RCC 7860 (cell line): ENCODE data around the gene SPOP.
"Not testable (repeated sequence)": the region's sequence is repeated elsewhere in the genome, so short reads cannot be mapped to it uniquely, and the experiment has no call there.

Source experiments
- DNase-seq: peaks from one replicate; pipeline ENCODE4 v3.0.0-alpha.2; 2015; ENCODE audit warnings: low spot score
- FAIRE-seq: peaks from 2 replicates; lab custom pipeline; 2012; peaks lifted over from hg19 to GRCh38; lab: Jason Lieb, UNC

SPOP gene

GRCh38 chr17:49696233-49696761 is 18.4 kb upstream of the SPOP start:
- no peak for FAIRE-seq
- no peak for DNase-seq

- FAIRE-seq (no peak), DNase-seq (no peak)
Measured at GRCh38 chr17:49695698-49696232, 17.9 kb upstream of the SPOP start.

- DNase-seq (no peak), FAIRE-seq (no peak)
Measured at GRCh38 chr17:49694847-49695697, 17.2 kb upstream of the SPOP start.

- no peak for DNase-seq
- FAIRE-seq = no peak
Measured at GRCh38 chr17:49692751-49693150, 14.9 kb upstream of the SPOP start.

- no peak for FAIRE-seq
- DNase-seq = no peak
Measured at GRCh38 chr17:49691677-49692191, 13.8 kb upstream of the SPOP start.

GRCh38 chr17:49691086-49691676 is 13.3 kb upstream of the SPOP start:
- FAIRE-seq (no peak), DNase-seq (no peak)

- FAIRE-seq = no peak
- DNase-seq = no peak
Measured at GRCh38 chr17:49690256-49690655, 12.4 kb upstream of the SPOP start.

- FAIRE-seq = no peak
- DNase-seq = no peak
Measured at GRCh38 chr17:49688848-49689247, 11.0 kb upstream of the SPOP start.

GRCh38 chr17:49687878-49688491 is 10.1 kb upstream of the SPOP start:
- FAIRE-seq = no peak
- no peak for DNase-seq

GRCh38 chr17:49681106-49681979 is 3.4 kb upstream of the SPOP start:
- FAIRE-seq = no peak
- no peak for DNase-seq

GRCh38 chr17:49680314-49680713 is 2.4 kb upstream of the SPOP start:
- FAIRE-seq (no peak), DNase-seq (no peak)

GRCh38 chr17:49677134-49677932 is 564 bp downstream of the SPOP start:
- DNase-seq (peak; percentile 84), FAIRE-seq (no peak)

- no peak for FAIRE-seq
Measured at GRCh38 chr17:49676276-49676868, 1.5 kb downstream of the SPOP start.

GRCh38 chr17:49674507-49674906 is 3.4 kb downstream of the SPOP start:
- FAIRE-seq = no peak
- no peak for DNase-seq

More at GRCh38 chr17:49676276-49676868, 1.5 kb downstream of the SPOP start:
- no peak for DNase-seq

- DNase-seq, FAIRE-seq: not testable (repeated sequence)
Measured at GRCh38 chr17:49673679-49674078, 4.2 kb downstream of the SPOP start.

GRCh38 chr17:49670641-49671040 is 7.3 kb downstream of the SPOP start:
- FAIRE-seq (no peak), DNase-seq (no peak)

- DNase-seq = no peak
- FAIRE-seq = no peak
Measured at GRCh38 chr17:49670002-49670401, 7.9 kb downstream of the SPOP start.

GRCh38 chr17:49667854-49668253 is 10.0 kb downstream of the SPOP start:
- FAIRE-seq = no peak
- DNase-seq = no peak

- DNase-seq (no peak), FAIRE-seq (no peak)
Measured at GRCh38 chr17:49664706-49665211, 13.1 kb downstream of the SPOP start.
